CD4-positive, alpha-beta T cell treated with Interleukin-15 for 1 hour (primary cell): ENCODE measurements around the gene CLEC5A.
"Not testable (repeated sequence)": the region's sequence is repeated elsewhere in the genome, so short reads cannot be mapped to it uniquely, and the experiment has no call there.

Experiments
- DNase-seq: peaks from one replicate; pipeline ENCODE4 v3.0.0-alpha.2; 2020

Gene CLEC5A

DNA sequence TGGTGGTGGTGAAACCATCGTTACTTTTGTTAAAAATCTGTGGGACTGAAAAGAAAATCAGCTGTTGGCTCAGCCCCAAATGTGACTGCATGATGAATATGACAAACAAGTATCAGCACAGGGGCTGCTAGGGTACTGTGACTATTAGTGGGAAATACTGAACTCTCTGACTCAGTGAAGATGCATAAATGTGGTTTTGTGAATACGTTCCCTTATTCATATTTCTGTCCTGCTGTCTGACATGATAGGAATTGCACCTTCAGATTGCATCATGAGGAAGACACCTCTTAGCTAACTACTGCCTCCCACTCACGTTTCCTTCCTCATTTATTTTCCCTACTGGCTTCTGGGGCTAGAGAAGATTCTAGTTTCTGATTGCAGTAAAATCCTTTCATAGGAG, 1.4 kb downstream of the CLEC5A start:
- peak; percentile 47 for DNase-seq

DNA sequence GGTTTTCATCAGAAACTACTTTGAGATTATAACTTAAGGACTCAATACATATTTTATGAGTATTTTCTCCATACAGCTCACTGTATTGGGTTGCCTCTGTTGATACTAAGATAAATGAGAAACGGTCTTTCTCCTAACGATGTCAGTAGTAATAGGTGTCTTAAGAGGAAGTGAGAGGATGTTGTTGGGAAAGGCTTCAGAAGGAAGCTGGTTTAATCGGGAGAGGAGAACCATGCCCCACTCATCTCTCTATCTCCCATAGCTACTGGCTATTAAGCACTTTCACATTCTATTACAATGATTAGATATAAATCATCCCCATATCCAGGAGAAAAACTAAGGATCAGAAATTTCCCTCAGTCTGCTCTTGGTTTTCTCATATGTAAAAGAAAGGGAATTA, 2.0 kb downstream of the CLEC5A start:
- no peak for DNase-seq

DNA sequence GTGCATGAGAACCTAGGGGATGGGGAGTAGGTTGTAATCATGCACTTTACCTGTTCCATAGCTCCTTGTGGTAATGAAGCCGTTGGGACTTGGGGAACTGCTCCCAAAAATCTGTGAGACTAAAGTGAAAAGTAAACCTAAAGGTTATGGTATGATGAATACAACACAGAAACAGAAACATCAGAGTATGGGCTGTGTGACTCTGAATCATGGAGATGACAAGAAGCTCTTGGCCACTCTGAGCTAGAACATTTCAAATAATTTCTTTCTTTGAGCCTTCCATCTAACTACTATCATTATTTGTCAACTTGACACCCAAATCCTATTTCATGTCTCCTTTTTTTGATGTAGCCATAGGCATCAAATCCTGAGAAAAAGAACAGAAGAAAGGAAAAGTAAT, 2.9 kb downstream of the CLEC5A start:
- DNase-seq, result no peak

- no peak for DNase-seq
Observed at GRCh38 chr7:141941075-141941474, 5.7 kb downstream of the CLEC5A start.

DNA sequence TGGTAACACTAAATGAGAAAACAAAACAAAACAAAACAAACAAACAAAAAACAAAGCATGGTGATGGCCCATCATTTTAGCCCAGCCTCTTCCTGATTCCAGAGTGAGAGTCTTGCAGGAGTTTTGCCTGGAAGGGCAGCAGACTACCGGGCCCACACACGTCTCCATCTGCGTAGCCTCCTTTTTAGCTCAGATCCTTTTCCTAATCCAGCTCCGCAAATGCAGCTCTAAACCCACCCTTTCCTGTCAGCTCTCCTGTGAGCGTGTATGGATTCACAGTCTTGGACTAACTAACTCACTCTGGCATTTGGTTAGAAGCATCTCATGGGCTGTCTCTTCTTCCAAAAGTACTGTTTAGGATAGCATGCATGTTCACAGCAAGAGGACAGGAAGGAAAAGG, 16.6 kb downstream of the CLEC5A start:
- DNase-seq, result no peak

- no peak for DNase-seq
Observed at GRCh38 chr7:141928845-141929195, 18.0 kb downstream of the CLEC5A start.

- no peak for DNase-seq
Observed at GRCh38 chr7:141928146-141928844, 18.5 kb downstream of the CLEC5A start.

- no peak for DNase-seq
Observed at GRCh38 chr7:141920281-141920680, 26.5 kb downstream of the CLEC5A start.

GRCh38 chr7:141916099-141916498, 30.7 kb downstream of the CLEC5A start, which contains the start of gene OR9A4:
Gene OR9A4 (plus strand): TSS chr7:141916399. CDS start chr7:141918876, 2,477 bp downstream.
- DNase-seq, result no peak

GRCh38 chr7:141915565-141915964, 31.2 kb downstream of the CLEC5A start:
- no peak for DNase-seq

DNA sequence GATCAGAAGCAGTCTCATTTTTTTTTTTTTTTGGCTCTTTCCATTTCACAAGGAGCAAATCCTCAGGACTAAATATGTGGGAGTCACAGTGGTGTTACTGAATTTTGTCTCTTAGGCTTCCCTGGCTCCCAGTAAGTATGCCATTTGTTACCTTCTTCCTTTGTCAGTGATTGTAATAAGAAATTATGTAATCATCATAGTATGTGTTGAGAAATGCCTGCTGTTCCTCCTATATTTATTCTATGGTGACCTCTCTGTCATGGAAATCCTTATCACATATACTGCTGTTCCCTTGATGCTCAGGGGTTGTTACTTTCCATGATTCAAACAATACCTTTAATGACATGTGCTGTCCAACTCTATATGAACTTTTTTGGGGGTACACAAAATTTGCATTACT, 35.4 kb downstream of the CLEC5A start:
- no peak for DNase-seq

DNA sequence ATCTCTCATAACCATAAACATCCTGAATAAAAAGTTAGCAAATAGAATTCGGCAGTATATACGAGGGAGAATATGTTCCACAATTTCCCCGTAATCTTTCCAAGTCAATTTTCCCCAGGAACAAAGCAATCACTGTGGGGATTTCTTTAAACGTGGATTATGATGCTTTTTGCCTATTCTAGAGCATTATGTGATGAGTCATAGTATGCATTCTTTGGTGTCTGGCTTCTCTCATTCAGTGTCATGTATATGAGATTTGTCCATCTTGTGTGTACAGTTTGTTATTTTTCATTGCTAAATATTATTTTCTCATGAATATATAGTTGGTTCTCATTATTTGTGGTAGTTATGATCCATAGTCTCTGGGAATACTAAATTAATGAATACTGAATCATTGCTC, 40.5 kb downstream of the CLEC5A start:
- DNase-seq, result no peak

- DNase-seq, result not testable (repeated sequence)
Observed at GRCh38 chr7:141899366-141899765, 47.4 kb downstream of the CLEC5A start.

DNA sequence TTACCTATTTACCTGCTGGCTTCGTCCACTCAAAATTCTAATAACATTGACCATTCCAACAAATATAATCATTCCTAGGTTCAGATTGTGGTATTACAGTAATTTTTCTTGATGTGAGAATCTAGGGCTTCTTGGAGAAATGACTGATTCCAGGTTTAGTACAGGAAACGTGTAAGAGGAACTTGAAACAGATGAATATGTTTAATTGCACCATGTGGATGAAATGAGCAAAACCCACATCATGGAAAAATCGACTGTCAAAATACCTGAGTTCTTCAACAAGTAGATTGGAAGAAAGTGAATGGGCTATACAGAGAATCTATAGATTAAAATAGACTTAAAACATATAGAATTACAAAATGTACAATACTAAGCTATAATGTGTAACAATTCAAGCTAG, 55.4 kb downstream of the CLEC5A start:
- no peak for DNase-seq

GRCh38 chr7:141889321-141889720, 57.5 kb downstream of the CLEC5A start:
- DNase-seq, result no peak

- no peak for DNase-seq
Observed at GRCh38 chr7:141884539-141885225, 62.1 kb downstream of the CLEC5A start.

- no peak for DNase-seq
Observed at GRCh38 chr7:141880960-141881359, 65.8 kb downstream of the CLEC5A start.

GRCh38 chr7:141877365-141877764, 69.4 kb downstream of the CLEC5A start:
- DNase-seq, result no peak
